Measurements from ENCODE around the gene DUSP5. TPM values are rescaled to one million over a fixed set of nuclear protein-coding genes. Genes with fewer than 3 reads are reported as not detected.
A peak's percentile ranks its signal among the peaks of the same experiment; 100 is the strongest.

Gene DUSP5
- total and polyA plus RNA-seq, 12 donors: 5.3 to 53.7 (median 21.2) TPM

DNA sequence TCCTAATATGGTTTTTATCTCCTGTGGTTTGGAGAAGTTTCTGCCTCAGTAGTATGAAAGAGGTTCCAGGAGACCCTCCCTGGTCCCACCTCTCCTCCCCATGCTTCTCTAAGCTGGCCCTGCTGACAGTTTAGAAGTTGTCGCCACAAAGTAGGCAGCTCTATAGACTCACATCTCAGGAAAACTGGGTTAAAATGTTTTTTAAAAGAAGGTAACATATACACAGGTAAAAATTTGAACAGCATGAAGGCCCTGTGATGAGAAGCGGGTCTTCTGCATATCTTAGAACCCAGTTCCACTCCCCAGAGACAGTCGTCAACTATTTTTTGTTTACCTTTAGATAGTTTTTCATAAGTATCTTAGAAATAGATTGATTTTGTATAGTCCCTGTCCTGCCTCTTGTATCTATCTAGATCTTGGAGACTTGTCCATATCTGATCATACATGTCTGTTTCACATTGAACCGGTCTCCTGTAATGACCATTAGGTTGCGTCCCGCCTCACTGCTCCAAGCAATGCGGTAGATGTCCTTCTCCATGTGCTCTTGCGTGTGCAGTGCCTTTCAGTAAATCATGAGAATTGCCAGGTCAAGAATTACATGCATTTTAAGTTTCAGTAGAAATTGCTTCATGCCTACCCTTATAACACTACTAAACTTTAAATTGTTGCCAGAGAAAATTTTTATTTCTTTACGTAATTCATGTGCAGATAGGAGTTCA, 2.2 kb downstream of the DUSP5 start:
- Histone ChIP-seq H3K27me3 (peaks cover 0 to 8% (median 0%) of the 10 kb centered on the region in 7 donors), H3K36me3 (peaks cover 0 to 7% (median 0%) of the 10 kb centered on the region in 9 donors), H3K27ac (peak overlapping the region; percentile 84 to 98 (median 94)), H3K4me3 (peak overlapping the region; percentile 62 to 94 (median 83)), H3K4me1 (peaks cover 23 to 84% (median 76%) of the 10 kb centered on the region in 9 donors), H3K9me3 (no peaks in the 10 kb centered on the region)
- ATAC-seq: no peak
- DNase-seq: no peak
- TF ChIP-seq, protein P1, sequence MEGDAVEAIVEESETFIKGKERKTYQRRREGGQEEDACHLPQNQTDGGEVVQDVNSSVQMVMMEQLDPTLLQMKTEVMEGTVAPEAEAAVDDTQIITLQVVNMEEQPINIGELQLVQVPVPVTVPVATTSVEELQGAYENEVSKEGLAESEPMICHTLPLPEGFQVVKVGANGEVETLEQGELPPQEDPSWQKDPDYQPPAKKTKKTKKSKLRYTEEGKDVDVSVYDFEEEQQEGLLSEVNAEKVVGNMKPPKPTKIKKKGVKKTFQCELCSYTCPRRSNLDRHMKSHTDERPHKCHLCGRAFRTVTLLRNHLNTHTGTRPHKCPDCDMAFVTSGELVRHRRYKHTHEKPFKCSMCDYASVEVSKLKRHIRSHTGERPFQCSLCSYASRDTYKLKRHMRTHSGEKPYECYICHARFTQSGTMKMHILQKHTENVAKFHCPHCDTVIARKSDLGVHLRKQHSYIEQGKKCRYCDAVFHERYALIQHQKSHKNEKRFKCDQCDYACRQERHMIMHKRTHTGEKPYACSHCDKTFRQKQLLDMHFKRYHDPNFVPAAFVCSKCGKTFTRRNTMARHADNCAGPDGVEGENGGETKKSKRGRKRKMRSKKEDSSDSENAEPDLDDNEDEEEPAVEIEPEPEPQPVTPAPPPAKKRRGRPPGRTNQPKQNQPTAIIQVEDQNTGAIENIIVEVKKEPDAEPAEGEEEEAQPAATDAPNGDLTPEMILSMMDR (IDR thresholded peaks at IDR 0.05): no peak
- intact Hi-C loops (cut with DNase I): loop anchor here in 7 of 10 donors (2.0 to 10.0 kb wide), 10 partner anchors 37 to 415 kb away; partner anchors contain the start of genes BBIP1 (in 1 of the 7) and SHOC2 (in 1 of the 7)
- 47 to 51% methylated on average over 9 of the region's 9 CpGs for WGBS, 2 donors

DNA sequence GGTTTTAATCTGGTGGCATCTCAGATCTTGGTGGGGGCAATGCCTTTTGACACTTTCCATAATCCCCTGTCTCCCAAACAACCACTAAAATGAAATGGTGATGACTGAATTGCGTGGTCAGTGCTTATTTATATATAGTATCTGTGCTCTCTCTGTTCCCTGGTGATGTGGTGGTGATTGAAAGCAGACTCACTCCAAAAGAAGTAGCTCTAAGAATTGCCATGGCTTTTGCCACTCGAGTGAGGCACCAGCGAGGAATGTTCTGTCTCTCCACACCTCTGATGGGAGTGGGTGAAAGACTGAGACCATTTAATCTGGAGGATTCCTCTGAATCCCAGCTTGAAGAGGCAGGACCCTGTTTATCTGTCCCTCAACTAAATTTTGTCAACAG, 2.8 kb downstream of the DUSP5 start:
- ATAC-seq (peak in 6 of 8 donors; percentile 30 to 65 (median 48)), DNase-seq (peak in 1 of 2 donors; percentile 67)
- H3K36me3 ChIP-seq: peaks cover 0 to 7% (median 0%) of the 10 kb centered on the region in 9 donors
- peaks cover 23 to 88% (median 82%) of the 10 kb centered on the region in 9 donors for H3K4me1 ChIP-seq
- H3K9me3 ChIP-seq: no peaks in the 10 kb centered on the region
- intact Hi-C loops (cut with DNase I): loop anchor here in 4 of 10 donors (5.0 to 10.0 kb wide), 3 partner anchors 37 to 276 kb away; no protein-coding TSS in a partner anchor
- H3K27ac ChIP-seq: peak overlapping the region; percentile 84 to 98 (median 94)
- WGBS, 2 donors: 31 to 35% methylated on average over 3 of the region's 3 CpGs
- peak overlapping the region in 8 of 10 donors; percentile 7 to 94 (median 86) for H3K4me3 ChIP-seq
- TF ChIP-seq, protein P1 (IDR thresholded peaks at IDR 0.05): no peak
- H3K27me3 ChIP-seq: peaks cover 0 to 8% (median 0%) of the 10 kb centered on the region in 7 donors

DNA sequence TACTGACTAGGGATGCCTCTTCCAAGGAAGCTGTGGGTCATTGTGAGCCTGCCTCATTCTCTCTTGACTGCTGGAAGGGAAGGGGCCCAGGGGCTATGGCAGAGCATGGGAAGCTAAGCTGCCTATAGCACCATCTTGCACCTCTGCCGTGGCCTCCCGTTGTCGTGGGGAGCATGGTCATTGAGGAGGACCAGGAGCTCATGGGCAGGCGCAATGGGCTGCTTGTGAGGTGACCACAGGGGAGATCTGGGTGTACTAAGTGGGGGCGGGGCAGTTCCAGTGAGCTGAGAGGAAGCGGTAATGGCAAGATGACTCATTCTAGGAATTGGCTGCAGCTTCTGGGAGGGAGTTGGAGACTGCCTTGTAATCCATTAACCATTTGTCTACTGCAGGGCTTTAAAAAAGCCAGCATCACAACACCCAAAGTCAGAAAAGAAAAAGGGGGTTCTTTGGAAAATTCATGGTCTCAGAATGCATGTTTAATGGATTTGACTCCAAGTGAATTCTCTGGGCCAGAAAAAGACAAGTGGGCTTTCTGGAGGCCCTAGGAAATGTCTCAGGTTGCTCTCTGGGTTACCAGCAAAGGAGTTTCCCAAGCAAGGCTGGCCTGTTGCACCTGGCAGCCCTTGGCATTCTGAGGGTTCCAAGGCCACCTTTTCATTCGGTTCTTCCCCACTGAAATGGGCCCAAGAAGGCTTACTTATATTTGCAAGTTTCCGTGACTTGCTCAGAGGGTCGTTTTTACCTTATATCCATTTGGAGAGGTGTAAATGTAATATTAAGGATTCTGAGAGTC, 3.6 kb downstream of the DUSP5 start:
- H3K27me3 ChIP-seq: peaks cover 0 to 8% (median 0%) of the 10 kb centered on the region in 7 donors
- WGBS, 2 donors: 20% methylated on average over 9 of the region's 9 CpGs
- H3K27ac ChIP-seq: peak overlapping the region; percentile 84 to 98 (median 94)
- peaks cover 20 to 88% (median 82%) of the 10 kb centered on the region in 9 donors for H3K4me1 ChIP-seq
- TF ChIP-seq, protein P1 (IDR thresholded peaks at IDR 0.05): no peak
- intact Hi-C loops (cut with DNase I): loop anchor here in 4 of 10 donors (5.0 to 10.0 kb wide), 3 partner anchors 36 to 277 kb away; no protein-coding TSS in a partner anchor
- peak overlapping the region in 7 of 10 donors; percentile 7 to 94 (median 88) for H3K4me3 ChIP-seq
- ATAC-seq (peak; percentile 36 to 75 (median 67)), DNase-seq (peak; percentile 85 to 96)
- H3K9me3 ChIP-seq: no peaks in the 10 kb centered on the region
- H3K36me3 ChIP-seq: peaks cover 0 to 15% (median 0%) of the 10 kb centered on the region in 9 donors

All from heart right ventricle (tissue), 16 donors.